MM.1S (cell line): ENCODE measurements around the gene PLA1A.

ENCODE experiments used
- CTCF ChIP-seq: fragments of 300-600 bp; sonication (generic); IDR thresholded peaks from 2 replicates; pipeline ENCODE4 v1.5.1; 2016; ENCODE audit warnings: antibody characterized with exemption, low read length, mixed read lengths
- EZH2 ChIP-seq: fragments of 300-600 bp; sonication (generic); optimal IDR thresholded peaks from 2 replicates; pipeline ENCODE3; 2017; ENCODE audit warnings: low read depth, mild to moderate bottlenecking, antibody characterized with exemption, low read length, mixed read lengths
- EZH2phosphoT487 ChIP-seq: fragments of 300-600 bp; sonication (generic); IDR thresholded peaks from 2 replicates; pipeline ENCODE4 v1.6.1; 2018; ENCODE audit warnings: antibody characterized with exemption, low read length

- TF ChIP-seq CTCF (no peak), EZH2phosphoT487 (no peak), EZH2 (no peak)
Measured at GRCh38 chr3:119548341-119548740, 49.3 kb upstream of the PLA1A start.
